ENCODE results near the gene NUTM1.
"Not testable (repeated sequence)": the region's sequence is repeated elsewhere in the genome, so short reads cannot be mapped to it uniquely, and the experiment has no call there.

NUTM1 gene

GRCh38 chr15:34341381-34342212 lies 1.5 kb upstream of the NUTM1 start:
- TF ChIP-seq Cebpa-rat (IDR thresholded peaks at IDR 0.05), result no peak
- Histone ChIP-seq H3K4me2 (peak overlapping the region; percentile 69 to 99 (median 95)), H3K9ac (peak overlapping the region; percentile 81 to 95 (median 91); a peak in 19 of 22 replicates), H3K27me3 (no peaks in the 10 kb centered on the region), H3K27ac (peak overlapping the region in 10 of 11 experiments; percentile 84 to 94 (median 90); a peak in 20 of 22 replicates), H3K4me1 (peaks cover 42 to 47% (median 46%) of the 10 kb centered on the region in 10 experiments), H3K36me3 (peaks cover 21 to 37% (median 33%) of the 10 kb centered on the region in 11 experiments), H3K4me3 (peak overlapping the region; percentile 77 to 100 (median 88)), H3K9me3 (replicated peaks in 1 of 11) (peaks cover 0 to 10% (median 0%) of the 10 kb centered on the region in 11 experiments; a peak in 6 of 22 replicates), H4K20me1 (peaks cover 0 to 15% (median 0%) of the 10 kb centered on the region in 11 experiments; a peak in 5 of 22 replicates)

GRCh38 chr15:34342213-34342736 lies 840 bp upstream of the NUTM1 start:
- Histone ChIP-seq H4K20me1 (peaks cover 0 to 15% (median 0%) of the 10 kb centered on the region in 11 experiments; a peak in 5 of 22 replicates), H3K4me1 (peaks cover 40 to 43% (median 41%) of the 10 kb centered on the region in 10 experiments), H3K27ac (peak overlapping the region; percentile 68 to 94 (median 90)), H3K9me3 (replicated peaks in 1 of 11) (peaks cover 0 to 10% (median 0%) of the 10 kb centered on the region in 11 experiments; a peak in 6 of 22 replicates), H3K36me3 (peaks cover 21 to 37% (median 33%) of the 10 kb centered on the region in 11 experiments), H3K4me2 (peak overlapping the region; percentile 69 to 99 (median 95)), H3K9ac (peak overlapping the region; percentile 81 to 95 (median 91)), H3K4me3 (peak overlapping the region; percentile 77 to 100 (median 88))
- not testable (repeated sequence) for H3K27me3 ChIP-seq

- Histone ChIP-seq H3K9ac (no peak overlapping the region), H3K36me3 (peaks cover 0 to 1% (median 0%) of the 10 kb centered on the region in 11 experiments; a peak in 1 of 22 replicates), H3K4me3 (no peak overlapping the region), H3K4me2 (no peak overlapping the region), H3K4me1 (no peaks in the 10 kb centered on the region), H4K20me1 (no peaks in the 10 kb centered on the region), H3K27me3 (no peaks in the 10 kb centered on the region), H3K27ac (no peak overlapping the region), H3K9me3 (replicated peaks in 1 of 11) (no peaks in the 10 kb centered on the region)
- TF ChIP-seq Cebpa-rat (IDR thresholded peaks at IDR 0.05), result no peak
Measured at GRCh38 chr15:34347951-34348638, 5.0 kb downstream of the NUTM1 start.

GRCh38 chr15:34348735-34349300 lies 5.7 kb downstream of the NUTM1 start:
- Histone ChIP-seq H3K27ac (no peak overlapping the region), H3K4me1 (no peaks in the 10 kb centered on the region), H3K27me3 (no peaks in the 10 kb centered on the region), H3K4me2 (no peak overlapping the region), H4K20me1 (no peaks in the 10 kb centered on the region), H3K9ac (no peak overlapping the region), H3K9me3 (replicated peaks in 1 of 11) (no peaks in the 10 kb centered on the region), H3K4me3 (no peak overlapping the region), H3K36me3 (peaks cover 0 to 8% (median 6%) of the 10 kb centered on the region in 11 experiments; a peak in 7 of 22 replicates)
- TF ChIP-seq Cebpa-rat (IDR thresholded peaks at IDR 0.05), result no peak

GRCh38 chr15:34349769-34350168 lies 6.7 kb downstream of the NUTM1 start:
- Histone ChIP-seq H3K36me3 (peaks cover 0 to 18% (median 15%) of the 10 kb centered on the region in 11 experiments; a peak in 12 of 22 replicates), H3K4me2 (no peak overlapping the region), H3K4me3 (no peak overlapping the region), H4K20me1 (no peaks in the 10 kb centered on the region), H3K27me3 (no peaks in the 10 kb centered on the region), H3K4me1 (no peaks in the 10 kb centered on the region), H3K9me3 (replicated peaks in 1 of 11) (no peaks in the 10 kb centered on the region), H3K9ac (no peak overlapping the region), H3K27ac (no peak overlapping the region)
- TF ChIP-seq Cebpa-rat (IDR thresholded peaks at IDR 0.05), result no peak

- H3K36me3 ChIP-seq, result peaks cover 28 to 50% (median 47%) of the 10 kb centered on the region in 11 experiments
- not testable (repeated sequence) for H3K4me2 ChIP-seq; H3K9me3 ChIP-seq (replicated peaks in 1 of 11); H3K27me3 ChIP-seq; H4K20me1 ChIP-seq; H3K4me3 ChIP-seq; H3K27ac ChIP-seq; H3K9ac ChIP-seq
- peaks cover 0 to 14% (median 0%) of the 10 kb centered on the region in 10 experiments; a peak in 4 of 20 replicates for H3K4me1 ChIP-seq
Measured at GRCh38 chr15:34352996-34353395, 9.9 kb downstream of the NUTM1 start.

GRCh38 chr15:34353627-34354026 lies 10.5 kb downstream of the NUTM1 start:
- no peak overlapping the region for H3K4me2 ChIP-seq
- H3K36me3 ChIP-seq, result peaks cover 34 to 57% (median 53%) of the 10 kb centered on the region in 11 experiments
- TF ChIP-seq Cebpa-rat (IDR thresholded peaks at IDR 0.05), result no peak
- peaks cover 0 to 14% (median 0%) of the 10 kb centered on the region in 10 experiments; a peak in 4 of 20 replicates for H3K4me1 ChIP-seq
- no peak overlapping the region for H3K9ac ChIP-seq
- H3K27me3 ChIP-seq, result no peaks in the 10 kb centered on the region
- no peak overlapping the region; a peak in 1 of 22 replicates for H3K27ac ChIP-seq
- no peak overlapping the region for H3K4me3 ChIP-seq
- peaks cover 0 to 9% (median 0%) of the 10 kb centered on the region in 11 experiments; a peak in 2 of 22 replicates for H4K20me1 ChIP-seq
- H3K9me3 ChIP-seq (replicated peaks in 1 of 11), result no peaks in the 10 kb centered on the region

- H3K27me3 ChIP-seq, result no peaks in the 10 kb centered on the region
- H3K9me3 ChIP-seq (replicated peaks in 1 of 11), result no peaks in the 10 kb centered on the region
- no peak overlapping the region for H3K4me3 ChIP-seq
- H3K36me3 ChIP-seq, result peaks cover 41 to 63% (median 60%) of the 10 kb centered on the region in 11 experiments
- no peak overlapping the region for H3K27ac ChIP-seq
- no peak overlapping the region for H3K4me2 ChIP-seq
- H3K4me1 ChIP-seq, result peaks cover 0 to 14% (median 0%) of the 10 kb centered on the region in 10 experiments; a peak in 4 of 20 replicates
- H3K9ac ChIP-seq, result no peak overlapping the region
- peaks cover 0 to 16% (median 0%) of the 10 kb centered on the region in 11 experiments; a peak in 4 of 22 replicates for H4K20me1 ChIP-seq
- TF ChIP-seq Cebpa-rat (IDR thresholded peaks at IDR 0.05), result no peak
Measured at GRCh38 chr15:34354286-34354685, 11.2 kb downstream of the NUTM1 start.
